Upper lobe of right lung (tissue), 1 donor: ENCODE data around the gene PCYT1A. TPM values are rescaled to one million over a fixed set of nuclear protein-coding genes. Genes with fewer than 3 reads are reported as not detected.

Experiments
- ATAC-seq: fragments of 200-7000 bp; cut with Tn5 transposase; one replicate; pipeline ENCODE4 v1.9.1; 2020; ENCODE audit warnings: mild to moderate bottlenecking, moderate library complexity
- DNase-seq: peaks from one replicate; pipeline ENCODE4 v3.0.0-alpha.2; 2020
- H3K27ac ChIP-seq: fragments of 200-600 bp; one replicate; pipeline ENCODE4 v1.8.0; 2022
- H3K27me3 ChIP-seq: fragments of 200-600 bp; one replicate; pipeline ENCODE4 v1.8.0; 2022; ENCODE audit warnings: mild to moderate bottlenecking
- H3K36me3 ChIP-seq: fragments of 200-600 bp; one replicate; pipeline ENCODE4 v1.8.0; 2022
- H3K4me1 ChIP-seq: fragments of 200-600 bp; one replicate; pipeline ENCODE4 v1.8.0; 2022
- H3K4me3 ChIP-seq: fragments of 200-600 bp; one replicate; pipeline ENCODE4 v1.8.0; 2022; ENCODE audit warnings: mild to moderate bottlenecking
- H3K9me3 ChIP-seq: fragments of 200-600 bp; one replicate; pipeline ENCODE4 v1.8.0; 2022
- intact Hi-C: fragments of 100-400 bp; cut with DNase I; formaldehyde crosslinking; loops from one replicate; pipeline ENCODE4 v1.11.0; 2022
- total RNA-seq: library from RNA; stranded (reverse); fragmentation: NEBNext Ultra II Directional; extraction: Animal tissue kit (Norgen Biotek cat#: 25700); gene quantifications from one replicate; pipeline ENCODE4 v1.2.1, GENCODE V29; 2021
- TF ChIP-seq, protein P1 (sequence below): fragments of 200-600 bp; IDR thresholded peaks from one replicate; pipeline ENCODE4 v1.8.0; 2022; ENCODE audit warnings: antibody characterized with exemption
- donor health status: DM: no; HTN: yes; CAD: no; lungs with severe emphysema.

PCYT1A gene
- total RNA-seq, 1 donor from 2014 or later, result 58.4 TPM

DNA sequence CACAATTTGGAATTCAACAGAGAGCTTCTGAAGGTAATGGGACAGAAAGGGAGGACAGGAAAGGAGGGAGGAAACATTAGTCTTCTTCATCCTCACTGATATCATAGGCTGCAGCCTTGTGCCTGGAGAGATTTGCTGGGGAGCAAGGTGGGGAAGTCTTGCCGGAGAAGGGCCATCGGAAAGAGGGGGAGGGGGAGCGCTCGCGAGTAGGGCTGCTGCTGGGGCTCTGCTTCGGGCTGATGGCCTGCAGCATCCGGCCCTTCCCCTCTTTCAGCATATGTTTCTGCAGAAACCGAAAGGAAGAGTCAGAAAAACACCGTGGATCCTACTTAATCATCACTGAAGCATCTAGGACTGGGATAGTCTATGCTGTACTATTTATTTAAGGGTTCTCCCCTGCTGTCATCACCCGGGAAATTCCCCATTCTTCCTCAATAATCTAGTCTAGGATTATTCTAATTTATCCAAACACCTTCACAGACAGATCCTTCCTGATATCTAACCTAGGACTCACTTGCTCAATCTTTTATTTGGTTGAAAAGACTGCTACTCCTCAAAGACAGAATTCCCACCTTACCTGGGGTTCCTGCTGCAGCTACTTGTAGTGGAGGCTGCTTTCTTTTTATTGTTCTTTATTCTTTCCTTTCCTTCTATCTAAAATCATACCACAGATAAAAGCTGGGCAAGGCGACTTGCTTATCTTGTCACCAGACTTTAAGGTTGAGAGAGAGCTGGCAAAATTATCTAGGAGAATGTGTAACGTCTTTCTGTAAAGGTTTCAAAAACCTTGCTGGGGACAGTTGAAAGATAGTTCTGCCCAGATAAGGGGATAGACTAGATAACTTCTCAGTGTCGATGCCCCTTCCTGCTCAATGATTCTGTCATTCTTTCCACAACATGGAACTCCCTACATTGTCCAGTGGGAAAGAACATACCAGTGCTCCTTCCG is 48.6 kb downstream of the PCYT1A start:
- peaks cover 57% of the 10 kb centered on the region for H3K36me3 ChIP-seq

DNA sequence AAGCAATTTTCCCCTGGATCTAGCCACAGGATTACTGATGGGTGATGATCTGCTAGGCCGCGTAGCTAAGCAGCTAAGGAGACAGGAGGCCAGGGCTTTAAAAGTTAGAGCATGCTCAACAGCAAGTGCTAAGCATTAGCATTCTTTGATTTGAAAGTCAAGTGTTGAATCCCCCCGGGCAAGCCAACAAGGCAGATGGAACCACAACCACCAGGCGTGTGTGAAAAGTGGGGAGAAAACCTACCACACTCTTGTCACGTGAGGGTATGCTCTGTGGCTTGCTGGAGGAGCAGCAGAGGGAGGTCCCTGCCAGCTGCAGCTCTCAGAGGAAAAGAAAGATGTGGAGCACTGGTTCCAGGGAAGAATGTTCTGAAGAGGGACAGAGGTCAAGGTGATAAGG is 50.3 kb downstream of the PCYT1A start:
- no peak overlapping the region for H3K4me3 ChIP-seq
- intact Hi-C loops, result no loop called here
- DNase-seq (no peak), ATAC-seq (no peak)
- H3K27me3 ChIP-seq, result no peaks in the 10 kb centered on the region
- TF ChIP-seq, protein P1, sequence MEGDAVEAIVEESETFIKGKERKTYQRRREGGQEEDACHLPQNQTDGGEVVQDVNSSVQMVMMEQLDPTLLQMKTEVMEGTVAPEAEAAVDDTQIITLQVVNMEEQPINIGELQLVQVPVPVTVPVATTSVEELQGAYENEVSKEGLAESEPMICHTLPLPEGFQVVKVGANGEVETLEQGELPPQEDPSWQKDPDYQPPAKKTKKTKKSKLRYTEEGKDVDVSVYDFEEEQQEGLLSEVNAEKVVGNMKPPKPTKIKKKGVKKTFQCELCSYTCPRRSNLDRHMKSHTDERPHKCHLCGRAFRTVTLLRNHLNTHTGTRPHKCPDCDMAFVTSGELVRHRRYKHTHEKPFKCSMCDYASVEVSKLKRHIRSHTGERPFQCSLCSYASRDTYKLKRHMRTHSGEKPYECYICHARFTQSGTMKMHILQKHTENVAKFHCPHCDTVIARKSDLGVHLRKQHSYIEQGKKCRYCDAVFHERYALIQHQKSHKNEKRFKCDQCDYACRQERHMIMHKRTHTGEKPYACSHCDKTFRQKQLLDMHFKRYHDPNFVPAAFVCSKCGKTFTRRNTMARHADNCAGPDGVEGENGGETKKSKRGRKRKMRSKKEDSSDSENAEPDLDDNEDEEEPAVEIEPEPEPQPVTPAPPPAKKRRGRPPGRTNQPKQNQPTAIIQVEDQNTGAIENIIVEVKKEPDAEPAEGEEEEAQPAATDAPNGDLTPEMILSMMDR, result no peak
- no peaks in the 10 kb centered on the region for H3K4me1 ChIP-seq
- no peaks in the 10 kb centered on the region for H3K9me3 ChIP-seq
- H3K27ac ChIP-seq, result no peak overlapping the region
- H3K36me3 ChIP-seq, result peaks cover 58% of the 10 kb centered on the region

More for the DNA sequence above, 48.6 kb downstream of the PCYT1A start:
- intact Hi-C loops, result no loop called here
- DNase-seq (no peak), ATAC-seq (no peak)
- TF ChIP-seq, protein P1, result no peak
- Histone ChIP-seq H3K27me3 (no peaks in the 10 kb centered on the region), H3K4me1 (no peaks in the 10 kb centered on the region), H3K9me3 (no peaks in the 10 kb centered on the region), H3K27ac (no peak overlapping the region), H3K4me3 (no peak overlapping the region)

DNA sequence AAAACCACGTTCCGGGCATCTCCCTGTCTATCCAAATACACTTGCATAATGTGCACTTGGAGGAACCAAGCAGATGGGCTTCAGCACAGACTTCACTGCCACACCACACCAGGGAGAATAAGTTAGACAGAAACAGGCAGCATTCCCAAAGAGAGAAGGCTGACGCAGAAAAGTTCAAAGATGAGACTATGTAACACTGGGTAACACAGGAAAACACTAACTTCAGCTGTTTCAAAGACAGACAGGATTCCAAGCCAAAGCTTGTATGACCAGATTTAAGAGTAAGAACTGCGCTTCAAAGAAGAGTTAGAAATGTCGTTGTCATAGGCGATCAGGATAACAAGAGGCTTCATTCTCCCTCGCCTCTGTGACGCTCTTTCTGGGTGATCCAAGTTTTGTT is 51.3 kb downstream of the PCYT1A start:
- Histone ChIP-seq H3K4me1 (no peaks in the 10 kb centered on the region), H3K36me3 (peaks cover 48% of the 10 kb centered on the region), H3K27me3 (no peaks in the 10 kb centered on the region), H3K9me3 (no peaks in the 10 kb centered on the region), H3K27ac (no peak overlapping the region), H3K4me3 (no peak overlapping the region)
- DNase-seq (no peak), ATAC-seq (no peak)
- intact Hi-C loops, result no loop called here
- TF ChIP-seq, protein P1, result no peak

DNA sequence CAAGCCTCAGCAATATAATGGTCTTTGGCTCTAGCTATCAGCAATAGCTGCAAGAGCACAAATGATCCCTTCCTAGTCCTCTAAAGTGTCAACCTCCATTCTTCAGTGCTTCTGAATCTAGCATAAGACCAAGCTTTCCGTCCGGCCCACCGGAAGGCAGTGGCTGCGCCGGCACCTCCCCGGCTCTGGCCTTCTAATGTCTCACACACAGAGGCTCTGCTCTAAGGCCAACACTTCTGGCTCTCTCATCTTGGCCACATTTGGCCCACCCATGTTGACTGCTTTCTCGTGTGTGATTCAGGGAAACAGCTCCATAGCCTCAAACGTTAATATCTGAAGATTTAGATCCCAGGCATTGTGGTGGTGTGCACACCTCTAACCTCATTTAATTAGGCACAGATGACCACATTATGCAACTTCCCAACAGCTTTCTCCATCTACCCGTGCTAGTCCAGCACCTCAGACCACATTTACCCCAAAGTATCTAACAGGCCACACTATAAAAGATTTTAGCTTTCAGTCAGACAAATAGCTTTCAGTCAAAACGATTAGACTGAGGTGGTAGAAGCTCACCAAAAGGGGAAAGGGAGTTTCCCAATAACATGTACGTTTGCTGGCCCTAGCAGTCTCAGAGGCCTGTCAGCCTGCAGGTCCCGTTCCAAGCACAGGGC is 51.9 kb downstream of the PCYT1A start:
- DNase-seq (no peak), ATAC-seq (no peak)
- Histone ChIP-seq H3K27me3 (no peaks in the 10 kb centered on the region), H3K36me3 (peaks cover 42% of the 10 kb centered on the region), H3K4me3 (no peak overlapping the region), H3K9me3 (no peaks in the 10 kb centered on the region), H3K27ac (no peak overlapping the region), H3K4me1 (no peaks in the 10 kb centered on the region)
- intact Hi-C loops, result no loop called here
- TF ChIP-seq, protein P1, result no peak

DNA sequence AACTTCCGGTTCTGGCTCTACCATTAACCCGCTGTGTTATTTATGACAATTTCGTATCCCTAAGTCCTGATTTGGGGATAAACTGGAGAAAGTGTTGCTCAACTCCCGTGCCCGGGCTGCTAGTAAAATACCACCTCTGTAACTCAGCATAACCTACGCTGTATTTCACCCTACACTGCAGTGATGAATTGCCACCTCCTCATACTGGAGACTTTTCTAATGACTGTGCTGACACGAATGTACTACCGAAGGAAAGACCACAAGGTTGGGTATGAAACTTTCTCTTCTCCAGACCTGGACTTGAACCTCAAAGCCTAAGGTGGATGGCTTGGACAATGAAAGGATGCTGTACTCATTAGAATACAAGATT is 54.7 kb downstream of the PCYT1A start:
- H3K4me3 ChIP-seq, result no peak overlapping the region
- no peaks in the 10 kb centered on the region for H3K27me3 ChIP-seq
- peaks cover 14% of the 10 kb centered on the region for H3K36me3 ChIP-seq
- no peak for DNase-seq
- no peak overlapping the region for H3K27ac ChIP-seq
- H3K4me1 ChIP-seq, result no peaks in the 10 kb centered on the region
- H3K9me3 ChIP-seq, result no peaks in the 10 kb centered on the region
- TF ChIP-seq, protein P1, result no peak
- intact Hi-C loops, result no loop called here
- ATAC-seq, result no peak
